ENCODE measurements around the gene AGAP1.
A peak's percentile ranks its signal among the peaks of the same experiment; 100 is the strongest.

The AGAP1 gene

DNA sequence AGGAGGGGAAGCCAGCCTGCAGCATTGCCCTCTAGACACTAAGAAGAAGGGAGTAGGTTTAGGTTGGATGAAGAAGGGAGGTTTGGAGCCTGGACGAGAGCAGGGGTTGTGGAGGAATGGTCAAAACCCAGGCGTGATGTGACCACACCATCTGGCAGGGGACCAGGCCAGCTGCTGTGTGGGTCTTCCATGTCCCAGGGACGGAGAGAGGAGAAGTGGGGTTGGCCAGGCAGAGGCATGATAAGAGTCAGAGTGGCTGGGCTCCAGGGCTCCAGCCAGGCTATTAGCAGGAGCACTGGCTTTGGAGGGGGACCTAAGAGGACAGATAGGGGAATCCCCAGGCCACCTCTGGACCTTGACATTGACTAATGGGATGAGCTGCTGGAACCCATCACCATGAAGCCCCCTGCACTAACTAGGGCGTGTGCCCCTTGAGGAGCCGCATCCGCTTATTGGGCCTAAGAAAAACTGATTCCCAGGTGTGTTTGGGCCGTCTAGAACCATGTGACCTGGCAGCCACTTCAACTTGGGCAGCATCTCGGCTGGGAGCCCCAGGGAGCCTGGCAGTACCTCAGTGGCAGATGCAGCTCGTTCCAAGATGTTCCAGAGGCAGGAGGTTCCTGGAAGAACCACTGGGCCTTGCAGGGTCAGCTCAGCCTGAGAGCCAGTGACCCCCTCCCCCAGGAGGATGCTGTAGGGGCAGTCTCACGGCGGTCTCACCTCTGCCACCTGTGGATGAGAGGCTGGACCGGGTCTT is 235.1 kb downstream of the AGAP1 start:
- no peaks in the 10 kb centered on the region for H3K36me3 ChIP-seq (ENCODE audit: control insufficient read depth, insufficient read depth, low read length, severe bottlenecking)
- DNase-seq (ENCODE audit: low read depth) = no peak
- no peak overlapping the region for H3K4me3 ChIP-seq (ENCODE audit: low read length)

DNA sequence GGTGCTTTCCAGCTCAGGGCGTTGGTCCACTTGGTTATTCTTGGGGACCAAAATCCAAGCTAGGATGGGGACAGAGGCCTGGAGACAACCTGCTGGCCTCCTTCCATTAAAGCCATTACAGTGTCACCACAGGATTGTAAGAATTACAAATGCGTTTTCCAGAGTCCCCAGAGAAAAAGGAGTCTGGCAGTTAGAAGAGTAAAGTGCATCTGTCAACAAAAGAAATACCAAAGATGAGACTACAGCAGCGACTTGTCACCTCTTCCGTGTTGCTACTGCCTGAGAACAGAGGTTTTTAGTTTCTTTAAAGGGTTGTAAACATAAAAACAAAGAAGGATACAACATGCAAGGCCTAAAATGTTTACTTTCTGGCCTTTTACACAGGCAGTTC is 235.7 kb downstream of the AGAP1 start:
- H3K36me3 ChIP-seq (ENCODE audit: control insufficient read depth, insufficient read depth, low read length, severe bottlenecking) = no peaks in the 10 kb centered on the region
- DNase-seq (ENCODE audit: low read depth) = no peak

More for the DNA sequence above, 235.1 kb downstream of the AGAP1 start:
- Histone ChIP-seq H3K9ac (ENCODE audit: low read length) (no peak overlapping the region), H3K9me3 (ENCODE audit: control insufficient read depth, low read length) (no peaks in the 10 kb centered on the region), H3K4me1 (ENCODE audit: control insufficient read depth, insufficient read depth, low read length) (peaks cover 17% of the 10 kb centered on the region), H3K27me3 (replicated peaks; ENCODE audit: control insufficient read depth, insufficient read depth, low read length) (no peaks in the 10 kb centered on the region)

DNA sequence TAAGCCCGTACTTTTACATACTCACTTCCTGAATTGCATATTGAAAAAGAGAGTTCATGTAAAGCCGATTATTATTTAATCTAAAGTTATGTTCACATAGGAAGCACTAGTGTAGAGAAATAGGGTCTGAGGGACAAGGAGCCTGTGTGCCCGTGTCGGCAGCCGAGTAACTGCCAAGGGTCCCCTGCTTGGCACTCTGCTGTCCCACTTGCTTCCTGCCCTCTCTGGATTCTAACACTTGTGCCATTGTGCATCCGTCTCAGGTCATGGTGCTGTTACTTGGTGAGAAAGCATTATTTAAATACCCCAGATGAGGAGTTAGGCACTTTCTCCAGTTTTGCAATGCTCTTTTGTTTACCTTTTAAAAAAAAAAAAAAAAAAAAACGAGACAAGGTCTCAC is 236.3 kb downstream of the AGAP1 start:
- no peaks in the 10 kb centered on the region for H3K36me3 ChIP-seq (ENCODE audit: control insufficient read depth, insufficient read depth, low read length, severe bottlenecking)
- H3K4me3 ChIP-seq (ENCODE audit: low read length) = no peak overlapping the region
- no peaks in the 10 kb centered on the region for H3K9me3 ChIP-seq (ENCODE audit: control insufficient read depth, low read length)

More for the DNA sequence above, 235.7 kb downstream of the AGAP1 start:
- Histone ChIP-seq H3K27me3 (replicated peaks; ENCODE audit: control insufficient read depth, insufficient read depth, low read length) (no peaks in the 10 kb centered on the region), H3K4me1 (ENCODE audit: control insufficient read depth, insufficient read depth, low read length) (peaks cover 16% of the 10 kb centered on the region), H3K9me3 (ENCODE audit: control insufficient read depth, low read length) (no peaks in the 10 kb centered on the region), H3K9ac (ENCODE audit: low read length) (no peak overlapping the region), H3K4me3 (ENCODE audit: low read length) (no peak overlapping the region)

DNA sequence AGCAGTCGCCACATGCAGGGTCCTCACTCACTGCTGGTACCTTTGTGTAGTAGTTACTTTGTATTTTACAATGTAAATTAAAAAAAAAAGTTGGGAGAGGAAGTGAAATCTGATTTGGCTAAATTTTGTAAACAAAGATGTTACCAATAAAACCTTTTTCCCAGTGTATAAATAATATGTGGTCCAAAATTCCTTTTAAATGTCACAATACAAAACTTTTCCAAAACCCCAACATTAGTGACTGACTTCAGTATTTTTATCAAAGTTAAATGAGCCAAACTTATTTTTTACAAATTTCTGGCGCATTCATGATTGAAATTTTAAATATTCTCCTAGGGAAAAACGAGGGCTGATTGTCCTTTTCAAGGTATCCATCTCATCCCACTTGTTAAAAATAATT is 239.9 kb downstream of the AGAP1 start:
- DNase-seq (ENCODE audit: low read depth) = no peak
- Histone ChIP-seq H3K27me3 (replicated peaks; ENCODE audit: control insufficient read depth, insufficient read depth, low read length) (no peaks in the 10 kb centered on the region), H3K36me3 (ENCODE audit: control insufficient read depth, insufficient read depth, low read length, severe bottlenecking) (no peaks in the 10 kb centered on the region), H3K9ac (ENCODE audit: low read length) (no peak overlapping the region), H3K4me3 (ENCODE audit: low read length) (no peak overlapping the region), H3K9me3 (ENCODE audit: control insufficient read depth, low read length) (no peaks in the 10 kb centered on the region), H3K4me1 (ENCODE audit: control insufficient read depth, insufficient read depth, low read length) (peaks cover 10% of the 10 kb centered on the region)

More for the DNA sequence above, 236.3 kb downstream of the AGAP1 start:
- Histone ChIP-seq H3K9ac (ENCODE audit: low read length) (no peak overlapping the region), H3K4me1 (ENCODE audit: control insufficient read depth, insufficient read depth, low read length) (peaks cover 16% of the 10 kb centered on the region), H3K27me3 (replicated peaks; ENCODE audit: control insufficient read depth, insufficient read depth, low read length) (no peaks in the 10 kb centered on the region)
- DNase-seq (ENCODE audit: low read depth) = no peak

DNA sequence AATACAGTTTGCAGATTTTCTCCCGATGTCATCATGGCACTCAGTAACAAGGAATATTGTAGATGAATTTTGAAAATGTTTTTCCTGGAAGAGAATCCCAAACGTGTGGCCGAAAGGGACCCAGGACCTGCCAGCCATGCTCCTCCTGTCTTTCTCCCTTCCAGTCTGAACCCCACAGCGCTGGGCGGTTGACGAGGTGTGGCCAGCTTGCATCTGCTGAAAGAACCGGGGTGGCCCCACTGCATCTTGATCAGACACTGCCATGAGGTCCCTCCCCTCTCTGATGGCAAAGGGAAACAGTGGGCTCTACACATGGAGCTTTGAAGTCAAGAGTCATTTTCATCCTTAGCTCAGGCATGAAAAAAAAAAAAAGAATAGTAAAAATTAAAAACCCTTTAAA is 240.3 kb downstream of the AGAP1 start:
- H3K27me3 ChIP-seq (replicated peaks; ENCODE audit: control insufficient read depth, insufficient read depth, low read length) = no peaks in the 10 kb centered on the region
- no peaks in the 10 kb centered on the region for H3K36me3 ChIP-seq (ENCODE audit: control insufficient read depth, insufficient read depth, low read length, severe bottlenecking)
- no peak overlapping the region for H3K4me3 ChIP-seq (ENCODE audit: low read length)
- H3K4me1 ChIP-seq (ENCODE audit: control insufficient read depth, insufficient read depth, low read length) = peaks cover 10% of the 10 kb centered on the region
- no peak overlapping the region for H3K9ac ChIP-seq (ENCODE audit: low read length)
- H3K9me3 ChIP-seq (ENCODE audit: control insufficient read depth, low read length) = no peaks in the 10 kb centered on the region
- no peak for DNase-seq (ENCODE audit: low read depth)

DNA sequence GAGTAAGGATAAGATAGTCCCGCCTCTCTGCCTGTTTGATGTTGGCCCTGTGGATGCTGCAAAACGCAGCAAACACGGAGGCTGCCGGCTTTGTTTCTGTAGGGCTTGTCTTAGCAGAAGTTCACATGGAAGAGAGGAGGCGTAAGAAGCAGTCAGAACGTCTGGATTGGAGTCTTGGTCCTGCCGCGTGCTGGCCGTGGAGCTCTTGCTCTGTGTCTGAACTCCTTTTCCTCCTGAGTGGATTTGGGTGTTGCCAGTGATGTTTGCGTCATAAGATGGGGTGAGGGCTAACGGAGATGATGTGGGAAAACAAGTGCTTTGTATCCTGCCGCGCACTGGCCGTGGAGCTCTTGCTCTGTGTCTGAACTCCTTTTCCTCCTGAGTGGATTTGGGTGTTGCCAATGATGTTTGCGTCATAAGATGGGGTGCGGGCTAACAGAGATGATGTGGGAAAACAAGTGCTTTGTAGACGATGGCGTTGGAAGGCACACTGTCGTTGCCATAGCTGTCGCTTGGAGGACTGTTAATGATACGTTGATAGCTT is 240.9 kb downstream of the AGAP1 start:
- no peaks in the 10 kb centered on the region for H3K36me3 ChIP-seq (ENCODE audit: control insufficient read depth, insufficient read depth, low read length, severe bottlenecking)
- no peak for DNase-seq (ENCODE audit: low read depth)
- peaks cover 10% of the 10 kb centered on the region for H3K4me1 ChIP-seq (ENCODE audit: control insufficient read depth, insufficient read depth, low read length)

DNA sequence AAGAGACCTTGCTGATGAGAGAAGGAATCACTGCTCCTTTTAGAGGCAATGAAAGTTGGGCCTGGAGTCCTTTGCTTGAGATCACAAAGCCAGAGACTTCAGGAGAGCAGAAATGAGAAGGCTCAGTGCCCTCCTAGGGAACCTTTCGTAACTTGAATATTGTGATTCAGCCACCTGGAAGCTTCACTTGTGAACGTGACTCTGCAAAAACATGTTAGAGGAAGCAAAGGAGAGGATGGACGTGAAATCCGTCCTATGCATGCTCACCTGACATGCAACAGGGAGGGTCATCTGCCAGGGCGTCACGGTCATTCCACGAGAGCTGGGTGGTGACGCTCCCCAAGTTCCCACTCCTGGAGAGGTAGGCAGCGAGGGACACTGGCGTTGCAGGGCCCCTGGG is 243.6 kb downstream of the AGAP1 start:
- H3K9me3 ChIP-seq (ENCODE audit: control insufficient read depth, low read length) = no peaks in the 10 kb centered on the region
- H3K27me3 ChIP-seq (replicated peaks; ENCODE audit: control insufficient read depth, insufficient read depth, low read length) = no peaks in the 10 kb centered on the region
- no peak for DNase-seq (ENCODE audit: low read depth)
- peaks cover 10% of the 10 kb centered on the region for H3K4me1 ChIP-seq (ENCODE audit: control insufficient read depth, insufficient read depth, low read length)
- no peak overlapping the region for H3K9ac ChIP-seq (ENCODE audit: low read length)
- no peak overlapping the region for H3K4me3 ChIP-seq (ENCODE audit: low read length)
- no peaks in the 10 kb centered on the region for H3K36me3 ChIP-seq (ENCODE audit: control insufficient read depth, insufficient read depth, low read length, severe bottlenecking)

More for the DNA sequence above, 240.9 kb downstream of the AGAP1 start:
- H3K9ac ChIP-seq (ENCODE audit: low read length) = no peak overlapping the region
- H3K9me3 ChIP-seq (ENCODE audit: control insufficient read depth, low read length) = no peaks in the 10 kb centered on the region
- H3K4me3 ChIP-seq (ENCODE audit: low read length) = peak overlapping the region; percentile 66
- no peaks in the 10 kb centered on the region for H3K27me3 ChIP-seq (replicated peaks; ENCODE audit: control insufficient read depth, insufficient read depth, low read length)

DNA sequence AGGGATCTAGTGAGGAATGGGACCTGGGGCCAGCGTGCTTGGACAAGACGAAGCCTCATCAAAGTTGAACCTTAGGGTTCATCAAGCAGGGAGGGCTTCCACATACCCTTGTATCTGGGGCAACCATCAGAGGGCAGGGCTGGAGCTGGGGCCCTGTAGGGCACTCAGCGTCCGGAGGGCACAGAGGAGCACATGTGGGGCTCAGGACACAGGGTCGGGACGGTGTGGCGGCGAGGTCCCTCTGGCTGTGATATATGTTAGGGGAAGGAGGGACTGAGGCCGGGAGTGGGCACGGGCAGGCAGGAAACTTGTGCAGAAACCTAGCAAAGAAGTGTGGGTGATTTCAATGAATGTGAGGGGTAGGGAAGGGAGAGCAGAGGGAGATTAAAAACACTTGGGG is 244.0 kb downstream of the AGAP1 start:
- H3K4me3 ChIP-seq (ENCODE audit: low read length) = no peak overlapping the region
- no peak for DNase-seq (ENCODE audit: low read depth)
- H3K4me1 ChIP-seq (ENCODE audit: control insufficient read depth, insufficient read depth, low read length) = peaks cover 10% of the 10 kb centered on the region

DNA sequence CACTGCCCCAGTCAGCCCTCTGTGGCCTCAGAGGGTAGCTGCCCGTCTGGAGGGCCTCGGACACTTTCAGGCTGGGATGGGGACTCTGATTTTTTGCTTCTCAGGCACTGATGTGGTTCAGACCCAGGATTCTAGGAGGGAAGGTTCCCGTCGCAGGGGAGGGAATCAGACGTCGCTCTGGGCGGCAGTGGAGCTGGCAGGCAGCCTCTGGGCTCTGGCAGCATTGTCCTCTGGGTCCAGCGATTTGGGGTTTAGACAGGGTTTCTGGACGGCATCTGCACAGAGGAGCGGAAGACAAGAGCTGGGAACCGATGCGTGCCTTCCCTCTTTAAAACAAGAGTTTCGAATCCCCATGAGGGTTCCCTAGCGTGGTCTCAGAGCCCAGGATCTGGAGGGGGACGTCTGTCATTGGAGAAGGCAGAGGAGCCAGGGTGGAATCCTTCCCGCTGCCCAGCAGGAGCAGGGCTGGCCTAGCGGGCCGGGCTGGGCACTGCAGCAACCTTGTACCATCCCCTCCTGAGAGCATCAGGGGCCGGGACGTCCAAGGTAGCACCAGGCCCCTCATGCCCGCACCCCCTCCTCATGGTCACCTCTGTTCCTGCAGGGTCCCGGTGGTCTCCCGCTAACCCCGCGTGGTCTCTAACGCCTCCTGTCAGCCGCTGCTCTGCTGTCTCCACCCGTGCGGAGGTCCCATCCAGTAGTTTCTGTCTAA is 246.0 kb downstream of the AGAP1 start:
- Histone ChIP-seq H3K27me3 (replicated peaks; ENCODE audit: control insufficient read depth, insufficient read depth, low read length) (no peaks in the 10 kb centered on the region), H3K4me1 (ENCODE audit: control insufficient read depth, insufficient read depth, low read length) (peaks cover 6% of the 10 kb centered on the region), H3K9ac (ENCODE audit: low read length) (no peak overlapping the region), H3K36me3 (ENCODE audit: control insufficient read depth, insufficient read depth, low read length, severe bottlenecking) (peaks cover 3% of the 10 kb centered on the region), H3K4me3 (ENCODE audit: low read length) (no peak overlapping the region), H3K9me3 (ENCODE audit: control insufficient read depth, low read length) (no peaks in the 10 kb centered on the region)
- no peak for DNase-seq (ENCODE audit: low read depth)

More for the DNA sequence above, 244.0 kb downstream of the AGAP1 start:
- no peaks in the 10 kb centered on the region for H3K36me3 ChIP-seq (ENCODE audit: control insufficient read depth, insufficient read depth, low read length, severe bottlenecking)
- H3K27me3 ChIP-seq (replicated peaks; ENCODE audit: control insufficient read depth, insufficient read depth, low read length) = no peaks in the 10 kb centered on the region
- no peaks in the 10 kb centered on the region for H3K9me3 ChIP-seq (ENCODE audit: control insufficient read depth, low read length)
- no peak overlapping the region for H3K9ac ChIP-seq (ENCODE audit: low read length)

DNA sequence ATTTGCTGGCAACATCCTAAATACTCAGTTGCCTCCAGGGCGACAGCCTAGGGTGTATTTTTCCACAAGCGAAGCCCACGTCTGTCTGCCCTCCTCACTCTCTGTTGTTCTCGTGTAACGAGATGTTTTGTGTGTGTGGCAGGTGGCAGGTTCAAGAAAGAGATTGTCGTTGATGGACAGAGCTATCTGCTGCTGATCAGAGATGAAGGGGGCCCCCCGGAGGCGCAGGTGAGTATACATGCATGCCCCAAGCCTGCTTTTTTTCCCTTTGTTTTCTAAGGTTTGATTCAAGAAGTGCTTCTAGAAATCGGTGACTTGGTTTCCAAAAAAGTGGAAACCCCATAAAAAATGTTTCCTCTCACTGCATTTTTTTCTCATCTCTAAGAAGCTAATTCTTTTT is 247.0 kb downstream of the AGAP1 start:
- DNase-seq (ENCODE audit: low read depth) = no peak
- Histone ChIP-seq H3K36me3 (ENCODE audit: control insufficient read depth, insufficient read depth, low read length, severe bottlenecking) (peaks cover 3% of the 10 kb centered on the region), H3K4me1 (ENCODE audit: control insufficient read depth, insufficient read depth, low read length) (no peaks in the 10 kb centered on the region), H3K27me3 (replicated peaks; ENCODE audit: control insufficient read depth, insufficient read depth, low read length) (no peaks in the 10 kb centered on the region), H3K9me3 (ENCODE audit: control insufficient read depth, low read length) (no peaks in the 10 kb centered on the region), H3K9ac (ENCODE audit: low read length) (no peak overlapping the region), H3K4me3 (ENCODE audit: low read length) (no peak overlapping the region)

DNA sequence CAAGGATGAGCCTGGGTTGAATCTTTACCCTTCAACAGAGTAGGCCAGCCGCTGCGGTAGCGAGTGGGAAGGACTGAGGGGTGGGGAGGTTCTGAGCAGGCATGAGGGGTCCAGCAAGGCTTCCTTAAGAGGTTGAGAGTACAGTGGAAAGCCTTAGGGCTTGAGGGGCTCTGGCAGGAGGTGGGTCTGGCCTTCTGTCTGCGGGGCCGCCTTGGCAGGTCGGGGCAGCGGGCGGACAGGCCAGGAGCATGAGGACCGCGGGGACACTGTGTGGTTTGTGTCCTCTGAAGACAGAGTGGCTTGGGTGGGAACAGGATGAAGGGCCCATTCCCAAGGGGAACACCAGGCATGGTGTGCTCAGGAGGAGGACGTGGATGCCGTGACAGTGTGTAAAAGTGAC is 250.3 kb downstream of the AGAP1 start:
- H3K36me3 ChIP-seq (ENCODE audit: control insufficient read depth, insufficient read depth, low read length, severe bottlenecking) = peaks cover 3% of the 10 kb centered on the region

More for the DNA sequence above, 250.3 kb downstream of the AGAP1 start:
- Histone ChIP-seq H3K27me3 (replicated peaks; ENCODE audit: control insufficient read depth, insufficient read depth, low read length) (no peaks in the 10 kb centered on the region), H3K4me1 (ENCODE audit: control insufficient read depth, insufficient read depth, low read length) (peaks cover 16% of the 10 kb centered on the region), H3K9me3 (ENCODE audit: control insufficient read depth, low read length) (no peaks in the 10 kb centered on the region), H3K9ac (ENCODE audit: low read length) (no peak overlapping the region), H3K4me3 (ENCODE audit: low read length) (no peak overlapping the region)
- DNase-seq (ENCODE audit: low read depth) = no peak
